ENCODE results near the gene NOTCH3. TPM values are rescaled to one million over a fixed set of nuclear protein-coding genes. Genes with fewer than 3 reads are reported as not detected.

Gene NOTCH3
- total RNA-seq, 1 experiment from 2014 or later = 44.7 TPM

DNA sequence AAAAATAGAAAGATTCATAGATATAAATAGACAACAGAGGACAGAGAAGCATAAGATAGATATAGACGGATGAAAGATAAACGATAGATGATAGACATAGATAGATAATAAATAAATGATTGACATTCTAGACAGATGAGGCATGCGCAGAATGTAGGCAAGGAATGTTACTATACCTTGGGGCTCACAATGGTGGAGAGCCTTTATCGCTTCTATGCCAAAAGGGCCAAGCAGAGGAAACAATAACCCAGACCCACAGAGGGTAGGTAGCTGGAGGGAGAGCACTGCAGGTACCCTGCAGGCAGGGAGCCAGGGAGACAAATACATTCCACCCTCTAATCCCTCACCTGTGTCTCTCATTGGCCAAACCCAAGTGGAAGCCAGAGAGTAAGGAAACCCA, 44.4 kb downstream of the NOTCH3 start:
- Mint-ChIP-seq H3K9me3 (ENCODE audit: low read depth, unreplicated experiment) (peaks cover 3% of the 10 kb centered on the region), H3K36me3 (ENCODE audit: insufficient read depth, unreplicated experiment) (peaks cover 4% of the 10 kb centered on the region), H3K27ac (ENCODE audit: unreplicated experiment) (no peak overlapping the region), H3K4me1 (ENCODE audit: low read depth, unreplicated experiment) (no peaks in the 10 kb centered on the region), H3K4me3 (ENCODE audit: low read depth, unreplicated experiment) (no peak overlapping the region), H3K27me3 (ENCODE audit: unreplicated experiment) (peaks cover 15% of the 10 kb centered on the region)
- TF ChIP-seq, protein P1, sequence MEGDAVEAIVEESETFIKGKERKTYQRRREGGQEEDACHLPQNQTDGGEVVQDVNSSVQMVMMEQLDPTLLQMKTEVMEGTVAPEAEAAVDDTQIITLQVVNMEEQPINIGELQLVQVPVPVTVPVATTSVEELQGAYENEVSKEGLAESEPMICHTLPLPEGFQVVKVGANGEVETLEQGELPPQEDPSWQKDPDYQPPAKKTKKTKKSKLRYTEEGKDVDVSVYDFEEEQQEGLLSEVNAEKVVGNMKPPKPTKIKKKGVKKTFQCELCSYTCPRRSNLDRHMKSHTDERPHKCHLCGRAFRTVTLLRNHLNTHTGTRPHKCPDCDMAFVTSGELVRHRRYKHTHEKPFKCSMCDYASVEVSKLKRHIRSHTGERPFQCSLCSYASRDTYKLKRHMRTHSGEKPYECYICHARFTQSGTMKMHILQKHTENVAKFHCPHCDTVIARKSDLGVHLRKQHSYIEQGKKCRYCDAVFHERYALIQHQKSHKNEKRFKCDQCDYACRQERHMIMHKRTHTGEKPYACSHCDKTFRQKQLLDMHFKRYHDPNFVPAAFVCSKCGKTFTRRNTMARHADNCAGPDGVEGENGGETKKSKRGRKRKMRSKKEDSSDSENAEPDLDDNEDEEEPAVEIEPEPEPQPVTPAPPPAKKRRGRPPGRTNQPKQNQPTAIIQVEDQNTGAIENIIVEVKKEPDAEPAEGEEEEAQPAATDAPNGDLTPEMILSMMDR (IDR thresholded peaks at IDR 0.05; ENCODE audit: unreplicated experiment) = no peak
- no peak for DNase-seq
- intact Hi-C loops (cut with micrococcal nuclease; ENCODE audit: unreplicated experiment) = loop anchor here (10.0 kb wide), 1 partner anchor 398 kb away; no protein-coding TSS in a partner anchor
- CTCF ChIA-PET = no interaction called here
- no TSS peak for BruUV-seq (replicated peaks)

GRCh38 chr19:15155296-15155695, 45.5 kb downstream of the NOTCH3 start:
- intact Hi-C loops (cut with micrococcal nuclease; ENCODE audit: unreplicated experiment) = loop anchor here (10.0 kb wide), 1 partner anchor 400 kb away; no protein-coding TSS in a partner anchor
- TF ChIP-seq, protein P1 (IDR thresholded peaks at IDR 0.05; ENCODE audit: unreplicated experiment) = no peak
- Mint-ChIP-seq H3K27ac (ENCODE audit: unreplicated experiment) (no peak overlapping the region), H3K4me1 (ENCODE audit: low read depth, unreplicated experiment) (peaks cover 6% of the 10 kb centered on the region), H3K9me3 (ENCODE audit: low read depth, unreplicated experiment) (peaks cover 3% of the 10 kb centered on the region), H3K36me3 (ENCODE audit: insufficient read depth, unreplicated experiment) (peaks cover 7% of the 10 kb centered on the region), H3K4me3 (ENCODE audit: low read depth, unreplicated experiment) (no peak overlapping the region), H3K27me3 (ENCODE audit: unreplicated experiment) (peaks cover 15% of the 10 kb centered on the region)
- BruUV-seq (replicated peaks) = no TSS peak
- CTCF ChIA-PET = no interaction called here
- no peak for DNase-seq

GRCh38 chr19:15154002-15154612, 46.7 kb downstream of the NOTCH3 start:
- Mint-ChIP-seq H3K36me3 (ENCODE audit: insufficient read depth, unreplicated experiment) (peaks cover 6% of the 10 kb centered on the region), H3K4me1 (ENCODE audit: low read depth, unreplicated experiment) (peaks cover 15% of the 10 kb centered on the region), H3K27ac (ENCODE audit: unreplicated experiment) (no peak overlapping the region), H3K27me3 (ENCODE audit: unreplicated experiment) (peaks cover 27% of the 10 kb centered on the region), H3K4me3 (ENCODE audit: low read depth, unreplicated experiment) (no peak overlapping the region), H3K9me3 (ENCODE audit: low read depth, unreplicated experiment) (peaks cover 3% of the 10 kb centered on the region)
- no TSS peak for BruUV-seq (replicated peaks)
- DNase-seq = peak; percentile 50
- CTCF ChIA-PET = interaction anchor here (0.6 to 1.1 kb wide), 2 partner anchors 53 to 129 kb away, joined by 4 to 7 read pairs; no protein-coding TSS in a partner anchor
- intact Hi-C loops (cut with micrococcal nuclease; ENCODE audit: unreplicated experiment) = loop anchor here (5.0 to 10.0 kb wide), 2 partner anchors 282 to 401 kb away; no protein-coding TSS in a partner anchor
- TF ChIP-seq, protein P1 (IDR thresholded peaks at IDR 0.05; ENCODE audit: unreplicated experiment) = peak; percentile 37

DNA sequence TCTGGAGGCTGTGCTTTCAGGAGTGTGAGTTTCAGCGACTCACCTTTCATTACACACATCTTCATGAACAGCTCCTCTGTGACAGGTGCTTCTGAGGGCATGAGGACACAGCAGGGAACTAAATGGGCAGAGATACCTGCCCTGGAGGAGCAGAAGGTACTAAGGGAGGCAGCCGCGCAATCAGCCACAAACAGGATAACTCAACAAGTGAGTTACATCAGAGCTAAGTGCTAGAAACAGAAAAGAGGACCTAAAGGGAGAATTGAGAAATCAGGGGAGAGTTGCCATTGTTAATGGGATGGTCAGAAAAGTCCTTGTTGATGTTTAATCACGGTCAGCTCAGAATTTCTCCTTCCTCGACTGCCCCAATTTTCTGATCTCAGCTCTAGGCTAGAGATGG, 51.1 kb downstream of the NOTCH3 start:
- no peak overlapping the region for H3K4me3 Mint-ChIP-seq (ENCODE audit: low read depth, unreplicated experiment)
- peaks cover 15% of the 10 kb centered on the region for H3K4me1 Mint-ChIP-seq (ENCODE audit: low read depth, unreplicated experiment)
- H3K27me3 Mint-ChIP-seq (ENCODE audit: unreplicated experiment) = peaks cover 27% of the 10 kb centered on the region
- H3K9me3 Mint-ChIP-seq (ENCODE audit: low read depth, unreplicated experiment) = peaks cover 3% of the 10 kb centered on the region
- no TSS peak for BruUV-seq (replicated peaks)
- intact Hi-C loops (cut with micrococcal nuclease; ENCODE audit: unreplicated experiment) = loop anchor here (1.0 to 10.0 kb wide), 4 partner anchors 24 to 405 kb away; a partner anchor contains a TSS
- peaks cover 6% of the 10 kb centered on the region for H3K36me3 Mint-ChIP-seq (ENCODE audit: insufficient read depth, unreplicated experiment)
- TF ChIP-seq, protein P1 (IDR thresholded peaks at IDR 0.05; ENCODE audit: unreplicated experiment) = no peak
- no peak overlapping the region for H3K27ac Mint-ChIP-seq (ENCODE audit: unreplicated experiment)
- DNase-seq = no peak
- CTCF ChIA-PET = interaction anchor here (1.0 to 3.6 kb wide), 2 partner anchors 48 to 50 kb away, joined by 3 to 12 read pairs; no protein-coding TSS in a partner anchor
